Choroid plexus epithelial cell (primary cell): ENCODE data around the gene TM4SF20.

ENCODE experiments used
- DNase-seq: peaks from one replicate; pipeline ENCODE4 v3.0.0-alpha.2; 2010; ENCODE audit warnings: low read depth
- H3K4me3 ChIP-seq: 2 replicates; pipeline ENCODE4 v1.5.1; 2011; ENCODE audit warnings: low read depth, mild to moderate bottlenecking, control low read depth, low read length, moderate library complexity
- CTCF ChIP-seq: conservative IDR thresholded peaks from 2 replicates; pipeline ENCODE4 v1.5.1; 2011; ENCODE audit warnings: low read depth, mild to moderate bottlenecking, control low read depth, inconsistent platforms, low read length, moderate library complexity

TM4SF20 gene

GRCh38 chr2:227339098-227339599, 40.0 kb downstream of the TM4SF20 start:
- no peak overlapping the region for H3K4me3 ChIP-seq
- no peak for DNase-seq
- no peak for TF ChIP-seq CTCF

- no peak overlapping the region for H3K4me3 ChIP-seq
- DNase-seq: no peak
- TF ChIP-seq CTCF: no peak
These were observed 41.7 kb downstream of the TM4SF20 start for GRCh38 chr2:227337442-227337841.

DNA sequence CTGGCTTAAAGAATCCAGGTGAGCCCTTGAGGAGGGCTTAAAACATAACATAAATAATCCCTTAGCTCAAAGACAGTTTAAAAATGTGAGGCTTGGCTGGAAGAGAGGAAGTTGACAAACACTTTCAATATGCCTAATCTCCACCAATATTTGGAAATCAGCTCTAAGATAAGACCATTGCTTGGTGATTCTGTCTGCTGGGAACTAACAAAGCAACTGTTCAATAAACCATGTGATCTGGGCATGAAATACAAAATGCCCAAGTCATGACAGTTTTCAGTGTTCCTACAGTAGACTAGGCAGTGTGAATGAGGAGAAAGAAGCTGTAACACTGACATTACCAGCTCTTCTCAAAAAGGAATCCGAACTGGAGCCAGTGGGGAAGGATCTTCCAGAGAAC, 43.4 kb downstream of the TM4SF20 start:
- H3K4me3 ChIP-seq: no peak overlapping the region
- no peak for DNase-seq
- TF ChIP-seq CTCF: no peak

DNA sequence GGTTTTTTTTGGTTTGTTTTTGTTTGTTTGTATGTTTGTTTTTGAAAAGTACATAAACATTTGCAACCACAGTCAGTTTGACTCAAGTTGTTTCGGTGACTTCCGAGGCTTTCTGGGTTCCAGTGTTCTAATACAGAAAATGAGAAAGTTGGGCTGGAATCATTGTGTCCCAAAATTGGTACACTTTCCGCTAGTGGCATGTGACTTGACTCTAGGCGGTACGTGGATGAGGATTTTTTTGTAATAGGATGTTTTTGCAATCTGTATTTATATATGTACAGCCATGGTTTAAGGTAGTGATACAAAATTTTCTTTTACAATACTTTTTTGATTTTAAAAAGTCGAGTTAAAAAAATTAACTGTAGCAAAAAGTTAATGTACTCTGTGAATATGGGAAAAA, 52.3 kb downstream of the TM4SF20 start:
- DNase-seq: no peak
- H3K4me3 ChIP-seq: no peak overlapping the region
- no peak for TF ChIP-seq CTCF

- H3K4me3 ChIP-seq: peak overlapping the region; percentile 88
- DNase-seq: peak; percentile 52
- TF ChIP-seq CTCF: no peak
These were observed 53.3 kb downstream of the TM4SF20 start for GRCh38 chr2:227325839-227326195.

DNA sequence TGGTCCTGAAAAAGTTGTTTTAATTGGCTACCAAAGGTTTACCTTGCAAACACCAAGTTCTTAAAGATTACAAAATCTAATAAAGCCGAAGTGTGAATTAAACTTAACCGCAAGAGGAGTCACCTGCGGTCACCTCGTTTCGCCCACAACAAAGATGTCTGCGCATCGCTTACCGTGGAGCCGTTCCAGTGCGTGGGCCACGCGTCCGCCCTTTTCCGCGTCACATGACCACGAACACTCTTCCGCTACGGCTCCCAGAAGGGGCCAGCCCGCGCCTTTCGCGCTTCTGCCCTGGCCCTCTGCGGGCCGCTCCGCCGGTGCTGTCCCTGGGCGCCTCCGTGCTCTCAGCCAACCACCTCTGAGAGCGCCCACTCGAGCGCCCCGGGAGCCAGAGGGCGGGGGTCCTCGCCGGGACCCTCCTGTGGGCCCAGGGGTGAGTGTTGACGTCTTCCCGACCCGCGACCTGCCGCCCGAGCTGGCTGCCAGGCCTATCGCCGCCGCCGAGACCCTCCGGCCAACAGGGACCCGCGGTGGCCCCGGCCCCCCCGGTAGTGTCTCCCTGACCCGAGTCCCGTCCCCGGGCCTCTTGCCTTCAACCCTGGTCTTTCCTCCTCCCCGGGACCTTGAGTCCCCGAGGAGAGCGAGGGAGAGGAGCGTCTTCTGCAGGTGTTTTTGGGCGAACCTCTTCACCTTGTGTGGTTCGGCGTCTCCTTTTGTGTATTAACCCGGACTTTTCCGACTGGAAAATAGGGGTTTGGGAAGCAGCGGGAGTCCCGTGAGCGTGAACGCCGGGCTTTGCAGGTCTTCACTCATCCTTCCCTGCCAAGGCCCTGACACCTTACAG, 53.9 kb downstream of the TM4SF20 start, which contains the start of gene MFF:
Gene MFF, plus strand, starts transcription at position 257 of the 844 bp plus-strand sequence. CDS start 5,415 bp downstream, outside the sequence.
- DNase-seq: peak; percentile 95

More for the DNA sequence above, 53.9 kb downstream of the TM4SF20 start, which contains the start of gene MFF:
- peak; percentile 6 for TF ChIP-seq CTCF
- peak within 1 kb of the TSS; percentile 88 for H3K4me3 ChIP-seq
